ENCODE measurements around the gene SPOCK1. TPM values are rescaled to one million over a fixed set of nuclear protein-coding genes. Genes with fewer than 3 reads are reported as not detected.

Gene SPOCK1
- total RNA-seq, 1 experiment from 2014 or later = 10.9 TPM

DNA sequence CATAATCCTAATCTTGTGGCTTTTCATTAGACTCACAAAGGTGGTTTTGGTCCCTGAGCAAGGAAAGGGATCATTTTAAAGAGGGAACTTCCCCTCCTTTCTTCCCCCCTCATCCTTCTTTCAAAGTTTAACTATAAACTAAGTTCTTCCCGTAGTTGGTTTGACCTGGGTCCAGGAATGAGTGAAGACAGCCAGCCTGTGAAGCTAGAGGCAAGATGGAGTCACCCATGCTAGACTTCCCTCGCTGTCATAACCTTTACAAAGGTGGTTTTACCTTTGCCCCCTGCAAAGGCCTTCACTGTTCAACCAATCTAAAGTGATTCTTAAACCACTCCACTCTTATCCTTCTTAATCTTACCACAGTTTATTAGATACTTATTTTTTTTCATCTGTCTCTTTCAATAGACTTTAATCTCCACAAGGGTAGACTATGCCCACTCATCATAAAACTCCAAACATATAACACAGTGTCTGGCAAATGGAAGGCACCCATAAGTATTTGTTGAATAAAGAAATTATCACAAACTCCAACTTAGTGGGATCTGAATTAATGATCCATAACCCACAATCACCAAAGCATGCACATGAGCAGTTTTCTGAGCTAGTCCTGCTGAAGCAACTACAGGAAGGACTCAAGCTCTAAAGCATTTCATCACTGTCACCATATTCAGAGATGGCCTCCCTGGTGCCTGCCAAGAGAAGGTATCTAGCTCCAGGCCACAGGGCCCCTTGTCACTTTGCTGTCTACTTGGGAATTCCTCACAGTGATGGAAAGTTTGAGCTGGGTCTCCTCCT, 369.0 kb downstream of the SPOCK1 start:
- WGBS (ENCODE audit: extremely low coverage, insufficient read length, low lambda C conversion rate) = no CpG with 5 or more reads among the region's 2 CpGs
- H3K27me3 Mint-ChIP-seq (ENCODE audit: low read depth) = peaks cover 3% of the 10 kb centered on the region; the same call in 1 of the 2 replicates
- H3K56ac ChIP-seq (ENCODE audit: insufficient read length, low read depth, low read length) = no peak overlapping the region

More for the DNA sequence above, 369.0 kb downstream of the SPOCK1 start:
- Histone ChIP-seq H3K79me1 (ENCODE audit: insufficient read depth, low read depth, low read length, poor library complexity, severe bottlenecking) (no peaks in the 10 kb centered on the region), H2AK5ac (ENCODE audit: insufficient read length, low read length) (no peak overlapping the region), H3K27me3 (ENCODE audit: insufficient read depth, low read length) (no peaks in the 10 kb centered on the region), H2BK12ac (ENCODE audit: insufficient read length, low read depth, low read length) (no peak overlapping the region), H2BK20ac (ENCODE audit: low read depth, low read length, poor library complexity, severe bottlenecking) (no peak overlapping the region), H3K79me2 (ENCODE audit: insufficient read depth, low read length) (no peaks in the 10 kb centered on the region), H2BK5ac (ENCODE audit: insufficient read length, low read length) (no peak overlapping the region), H3K9ac (ENCODE audit: extremely low read depth, insufficient read length, low read length) (no peak overlapping the region), H3K4me1 (ENCODE audit: insufficient read depth, low read length) (no peaks in the 10 kb centered on the region), H3K14ac (ENCODE audit: insufficient read depth, low read length) (no peak overlapping the region), H3K27ac (ENCODE audit: insufficient read length, low read depth, low read length) (no peak overlapping the region), H3K4ac (ENCODE audit: low read depth, low read length) (no peak overlapping the region), H3T11ph (ENCODE audit: low read length) (no peak overlapping the region), H3K23ac (ENCODE audit: insufficient read length, low read depth, low read length) (no peak overlapping the region), H2BK15ac (ENCODE audit: low read depth, low read length) (no peak overlapping the region), H4K8ac (replicated peaks; ENCODE audit: insufficient read length, low read depth, low read length) (no peak overlapping the region), H2BK120ac (ENCODE audit: low read depth, low read length, poor library complexity, severe bottlenecking) (no peak overlapping the region), H3K18ac (ENCODE audit: insufficient read length, low read depth, low read length) (no peak overlapping the region), H3K23me2 (ENCODE audit: insufficient read length, low read depth, low read length, poor library complexity, severe bottlenecking) (no peaks in the 10 kb centered on the region), H4K5ac (ENCODE audit: insufficient read length, low read depth, low read length) (no peak overlapping the region), H4K20me1 (ENCODE audit: control insufficient read depth, insufficient read depth, insufficient read length) (no peaks in the 10 kb centered on the region), H4K91ac (ENCODE audit: insufficient read length, low read depth, low read length) (no peak overlapping the region), H3K9me3 (ENCODE audit: control insufficient read depth, low read depth, low read length) (no peaks in the 10 kb centered on the region), H3K4me2 (ENCODE audit: insufficient read depth, insufficient read length, low read length) (no peak overlapping the region), H2AFZ (ENCODE audit: low read length) (no peak overlapping the region)
- H3K4me1 Mint-ChIP-seq = peaks cover 7% of the 10 kb centered on the region in 2 experiments
- H3K4me3 Mint-ChIP-seq = no peak overlapping the region
- no peak for DNase-seq
- TF ChIP-seq, protein P1, sequence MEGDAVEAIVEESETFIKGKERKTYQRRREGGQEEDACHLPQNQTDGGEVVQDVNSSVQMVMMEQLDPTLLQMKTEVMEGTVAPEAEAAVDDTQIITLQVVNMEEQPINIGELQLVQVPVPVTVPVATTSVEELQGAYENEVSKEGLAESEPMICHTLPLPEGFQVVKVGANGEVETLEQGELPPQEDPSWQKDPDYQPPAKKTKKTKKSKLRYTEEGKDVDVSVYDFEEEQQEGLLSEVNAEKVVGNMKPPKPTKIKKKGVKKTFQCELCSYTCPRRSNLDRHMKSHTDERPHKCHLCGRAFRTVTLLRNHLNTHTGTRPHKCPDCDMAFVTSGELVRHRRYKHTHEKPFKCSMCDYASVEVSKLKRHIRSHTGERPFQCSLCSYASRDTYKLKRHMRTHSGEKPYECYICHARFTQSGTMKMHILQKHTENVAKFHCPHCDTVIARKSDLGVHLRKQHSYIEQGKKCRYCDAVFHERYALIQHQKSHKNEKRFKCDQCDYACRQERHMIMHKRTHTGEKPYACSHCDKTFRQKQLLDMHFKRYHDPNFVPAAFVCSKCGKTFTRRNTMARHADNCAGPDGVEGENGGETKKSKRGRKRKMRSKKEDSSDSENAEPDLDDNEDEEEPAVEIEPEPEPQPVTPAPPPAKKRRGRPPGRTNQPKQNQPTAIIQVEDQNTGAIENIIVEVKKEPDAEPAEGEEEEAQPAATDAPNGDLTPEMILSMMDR (conservative IDR thresholded peaks at IDR 0.05) = no peak
- peaks cover 0 to 14% (median 0%) of the 10 kb centered on the region in 3 experiments; a peak in 3 of 7 replicates for H3K36me3 Mint-ChIP-seq (ENCODE audit: insufficient read depth in 1 of 3, low read depth in 3 of 3)
- peaks cover 9 to 10% of the 10 kb centered on the region in 2 experiments; a peak in 4 of 5 replicates for H3K9me3 Mint-ChIP-seq
- H3K27ac Mint-ChIP-seq = no peak overlapping the region; a peak in 1 of 7 replicates

Measured in H9 (cell line).